Natural killer cell (primary cell): ENCODE results near the gene SLCO3A1. TPM values are rescaled to one million over a fixed set of nuclear protein-coding genes. Genes with fewer than 3 reads are reported as not detected.
A peak's percentile ranks its signal among the peaks of the same experiment; 100 is the strongest.

Experiments used
- ATAC-seq, 3 donors: fragments of 150-1000 bp in 2 of 3; fragments of 200-7000 bp in 1 of 3; cut with Tn5 transposase; 1 replicate in 1 of 3; 2 replicates in 2 of 3; pipeline ENCODE4 v1.10.0; 2021; ENCODE audit warnings: mild to moderate bottlenecking in 2 of 3, moderate library complexity in 2 of 3
- DNase-seq, 2 donors: peaks; one replicate each; pipeline versions ENCODE4 v3.0.0 to v3.0.0-alpha.2; 2013 to 2021; ENCODE audit warnings: mixed read lengths in 1 of 2
- H3K27ac ChIP-seq: one replicate; pipeline ENCODE4 v1.5.1; 2013; ENCODE audit warnings: mild to moderate bottlenecking, low read length
- H3K27me3 ChIP-seq: one replicate; pipeline ENCODE4 v1.6.1; 2013; ENCODE audit warnings: low read length; ENCODE audit not compliant: control insufficient read depth, insufficient read depth
- H3K36me3 ChIP-seq: one replicate; pipeline ENCODE4 v1.6.1; 2013; ENCODE audit warnings: low read length; ENCODE audit not compliant: control insufficient read depth, insufficient read depth
- H3K4me1 ChIP-seq: one replicate; pipeline ENCODE4 v1.6.1; 2013; ENCODE audit warnings: low read length; ENCODE audit not compliant: control insufficient read depth, insufficient read depth
- H3K4me3 ChIP-seq: one replicate; pipeline ENCODE4 v1.5.1; 2013; ENCODE audit warnings: low read length
- H3K9me3 ChIP-seq: one replicate; pipeline ENCODE4 v1.6.1; 2013; ENCODE audit warnings: low read length; ENCODE audit not compliant: control insufficient read depth, insufficient read depth
- H3K27ac Mint-ChIP-seq, 2 donors: one replicate each; pipeline ENCODE4 v1.8.0; 2022; ENCODE audit warnings: mild to moderate bottlenecking in 2 of 2, mixed read lengths in 2 of 2, moderate library complexity in 1 of 2
- H3K27me3 Mint-ChIP-seq, 2 donors: one replicate each; pipeline ENCODE4 v1.8.0; 2022; ENCODE audit warnings: low read depth in 2 of 2, mixed read lengths in 2 of 2
- H3K36me3 Mint-ChIP-seq: one replicate; pipeline ENCODE4 v1.8.0; 2022; ENCODE audit warnings: mixed read lengths
- H3K4me1 Mint-ChIP-seq, 2 donors: one replicate each; pipeline ENCODE4 v1.8.0; 2022; ENCODE audit warnings: mixed read lengths in 2 of 2
- H3K4me3 Mint-ChIP-seq: one replicate; pipeline ENCODE4 v1.8.0; 2022; ENCODE audit warnings: mild to moderate bottlenecking, moderate library complexity, mixed read lengths
- H3K9me3 Mint-ChIP-seq, 2 donors: one replicate each; pipeline ENCODE4 v1.8.0; 2022; ENCODE audit warnings: mixed read lengths in 2 of 2
- WGBS: methylation state at CpG from one replicate; pipeline ENCODE4 v1.1.7; 2013; ENCODE audit warnings: missing lambda C conversion rate; ENCODE audit not compliant: insufficient coverage; 5-methylcytosine and 5-hydroxymethylcytosine counted together
- intact Hi-C: fragments of 100-400 bp; cut with micrococcal nuclease; formaldehyde crosslinking; loops from one replicate; pipeline ENCODE4 v1.14.2; 2022
- total RNA-seq, 4 donors: library from RNA; stranded (reverse); fragments of 120-200 nt in 1 of 4; gene quantifications; one replicate each; pipeline versions ENCODE4 v1.2.3 to v1.2.4, GENCODE V29; 2013 to 2022
- TF ChIP-seq, protein P1 (sequence below): fragments of 200-600 bp; IDR thresholded peaks from one replicate; pipeline ENCODE4 v1.8.0; 2022; ENCODE audit warnings: antibody characterized with exemption

The SLCO3A1 gene
- total RNA-seq, 3 donors from 2014 or later (not counting 1 experiment from before 2014, with no cell fraction given): 48.5 to 73.5 (median 68.8) TPM

DNA sequence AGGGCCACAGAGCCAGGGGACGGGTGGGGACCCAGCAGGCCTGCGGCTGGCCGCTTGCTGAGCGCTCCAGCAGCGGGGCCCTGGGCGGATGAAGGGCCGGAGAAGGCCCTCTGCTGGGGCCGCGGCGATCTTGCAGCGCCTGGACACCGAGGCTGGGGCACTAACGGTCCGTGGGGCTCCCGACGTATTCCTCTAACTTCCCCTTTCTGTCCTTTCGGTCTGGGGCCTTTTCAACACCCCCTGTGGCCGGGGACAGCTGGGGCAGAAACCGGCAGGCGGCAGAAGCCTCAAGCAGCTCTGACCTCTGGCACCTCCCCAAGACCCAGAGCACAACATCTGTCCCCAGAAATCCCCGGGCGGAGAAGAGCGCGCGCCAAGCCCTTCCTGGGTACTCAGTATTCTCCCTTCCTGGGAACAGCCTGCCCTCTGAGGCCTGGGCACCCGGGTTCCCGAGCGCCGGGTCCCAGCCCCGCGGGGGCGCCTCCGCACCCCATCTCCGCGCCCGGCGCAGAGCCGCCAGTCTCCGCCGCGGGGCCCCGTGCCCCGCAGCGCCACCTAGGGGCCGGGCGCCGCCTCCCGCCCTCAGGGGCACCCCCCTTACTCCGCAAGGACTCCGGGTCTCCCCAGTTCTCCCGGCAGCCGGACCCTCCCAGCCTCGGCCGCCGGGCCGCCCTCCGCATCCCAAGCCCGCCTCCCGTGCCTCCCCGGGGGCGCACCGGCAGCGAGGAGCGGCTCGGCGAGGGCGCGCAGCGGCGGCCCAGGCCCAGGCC, 582 bp upstream of the SLCO3A1 start:
- TF ChIP-seq, protein P1, sequence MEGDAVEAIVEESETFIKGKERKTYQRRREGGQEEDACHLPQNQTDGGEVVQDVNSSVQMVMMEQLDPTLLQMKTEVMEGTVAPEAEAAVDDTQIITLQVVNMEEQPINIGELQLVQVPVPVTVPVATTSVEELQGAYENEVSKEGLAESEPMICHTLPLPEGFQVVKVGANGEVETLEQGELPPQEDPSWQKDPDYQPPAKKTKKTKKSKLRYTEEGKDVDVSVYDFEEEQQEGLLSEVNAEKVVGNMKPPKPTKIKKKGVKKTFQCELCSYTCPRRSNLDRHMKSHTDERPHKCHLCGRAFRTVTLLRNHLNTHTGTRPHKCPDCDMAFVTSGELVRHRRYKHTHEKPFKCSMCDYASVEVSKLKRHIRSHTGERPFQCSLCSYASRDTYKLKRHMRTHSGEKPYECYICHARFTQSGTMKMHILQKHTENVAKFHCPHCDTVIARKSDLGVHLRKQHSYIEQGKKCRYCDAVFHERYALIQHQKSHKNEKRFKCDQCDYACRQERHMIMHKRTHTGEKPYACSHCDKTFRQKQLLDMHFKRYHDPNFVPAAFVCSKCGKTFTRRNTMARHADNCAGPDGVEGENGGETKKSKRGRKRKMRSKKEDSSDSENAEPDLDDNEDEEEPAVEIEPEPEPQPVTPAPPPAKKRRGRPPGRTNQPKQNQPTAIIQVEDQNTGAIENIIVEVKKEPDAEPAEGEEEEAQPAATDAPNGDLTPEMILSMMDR: peak; percentile 88
- peak overlapping the region; percentile 87 for H3K27ac ChIP-seq
- intact Hi-C loops: loop anchor here (5.0 to 10.0 kb wide), 3 partner anchors 224 to 1618 kb away; partner anchors contain the start of genes CIB1 and GDPGP1

DNA sequence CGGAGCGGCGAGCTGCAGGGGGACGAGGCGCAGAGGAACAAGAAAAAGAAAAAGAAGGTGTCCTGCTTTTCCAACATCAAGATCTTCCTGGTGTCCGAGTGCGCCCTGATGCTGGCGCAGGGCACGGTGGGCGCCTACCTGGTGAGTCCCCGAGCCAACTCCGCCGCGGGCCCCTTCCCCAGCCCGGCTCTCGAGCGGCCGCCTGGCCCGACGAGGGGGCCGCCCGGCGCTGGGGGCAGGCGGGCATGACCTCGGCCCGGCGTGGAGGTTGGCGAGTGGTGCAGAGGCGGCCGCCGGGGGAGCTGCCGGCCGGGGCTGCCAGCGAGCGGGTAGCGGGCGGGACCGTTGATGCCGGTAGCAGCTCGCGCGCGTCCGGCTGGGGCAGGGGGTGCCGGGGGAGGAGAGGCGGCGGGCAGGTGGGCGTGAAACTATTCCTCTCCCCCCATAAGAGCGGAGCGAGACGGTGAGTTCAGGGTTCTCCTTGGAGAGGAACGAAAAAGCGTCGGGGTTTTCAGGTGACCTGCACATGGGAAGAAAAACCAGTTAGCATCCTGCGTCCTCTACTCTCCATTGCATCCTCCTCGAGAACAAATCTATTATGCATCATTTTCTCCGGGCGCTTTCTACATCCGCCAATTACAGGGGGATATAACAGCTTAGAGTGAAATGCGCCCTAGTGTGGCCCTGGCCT, 585 bp downstream of the SLCO3A1 start:
- H3K4me1 Mint-ChIP-seq: peaks cover 70 to 72% of the 10 kb centered on the region in 2 donors
- no peaks in the 10 kb centered on the region for H3K27me3 Mint-ChIP-seq
- Histone ChIP-seq H3K27ac (peak overlapping the region; percentile 64), H3K36me3 (peaks cover 2% of the 10 kb centered on the region), H3K27me3 (no peaks in the 10 kb centered on the region), H3K4me1 (peaks cover 60% of the 10 kb centered on the region), H3K9me3 (no peaks in the 10 kb centered on the region), H3K4me3 (peak overlapping the region; percentile 41)
- DNase-seq (peak; percentile 55 to 65), ATAC-seq (peak; percentile 23 to 40 (median 28))
- H3K9me3 Mint-ChIP-seq: no peaks in the 10 kb centered on the region
- H3K4me3 Mint-ChIP-seq: peak overlapping the region; percentile 89
- H3K36me3 Mint-ChIP-seq: no peaks in the 10 kb centered on the region
- peak overlapping the region; percentile 88 to 93 for H3K27ac Mint-ChIP-seq
- TF ChIP-seq, protein P1: no peak
- WGBS: under 1% methylated on average over 57 of the region's 60 CpGs
- intact Hi-C loops: loop anchor here (2.0 to 10.0 kb wide), 4 partner anchors 223 to 1619 kb away; partner anchors contain the start of genes CIB1 and GDPGP1

More for the DNA sequence above, 582 bp upstream of the SLCO3A1 start:
- Histone ChIP-seq H3K36me3 (no peaks in the 10 kb centered on the region), H3K4me3 (peak overlapping the region; percentile 69), H3K9me3 (no peaks in the 10 kb centered on the region), H3K4me1 (peaks cover 54% of the 10 kb centered on the region), H3K27me3 (no peaks in the 10 kb centered on the region)
- DNase-seq: peak; percentile 78 to 89
- under 1% methylated on average over 70 of the region's 70 CpGs for WGBS
- Mint-ChIP-seq H3K4me3 (peak overlapping the region; percentile 86), H3K27ac (peak overlapping the region; percentile 77 to 88), H3K9me3 (no peaks in the 10 kb centered on the region), H3K36me3 (no peaks in the 10 kb centered on the region), H3K4me1 (peaks cover 58 to 62% of the 10 kb centered on the region in 2 donors), H3K27me3 (no peaks in the 10 kb centered on the region)
- peak; percentile 59 to 83 (median 68) for ATAC-seq

DNA sequence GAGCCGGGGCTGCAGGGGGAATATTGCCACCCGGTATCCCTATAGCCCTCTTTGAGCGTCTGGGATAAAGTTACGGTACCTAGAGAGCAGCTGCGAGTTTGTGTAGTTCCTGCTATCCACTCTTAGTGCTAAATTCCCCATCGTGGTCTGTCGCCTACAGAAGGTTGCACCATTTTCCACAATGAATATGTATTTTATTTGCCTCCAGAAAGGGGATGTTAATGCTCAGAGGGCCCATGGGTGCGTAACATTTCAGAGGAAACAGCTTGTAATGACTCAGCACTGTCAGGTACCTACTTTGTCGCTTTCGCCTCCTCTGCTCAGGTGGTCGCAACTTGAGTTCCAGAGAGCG, 1.1 kb downstream of the SLCO3A1 start:
- peak in 2 of 3 donors; percentile 12 to 21 for ATAC-seq
- Histone ChIP-seq H3K9me3 (no peaks in the 10 kb centered on the region), H3K4me1 (peaks cover 60% of the 10 kb centered on the region), H3K36me3 (peaks cover 2% of the 10 kb centered on the region), H3K27me3 (no peaks in the 10 kb centered on the region), H3K4me3 (peak overlapping the region; percentile 41), H3K27ac (peak overlapping the region; percentile 64)
- WGBS: 15% methylated on average over 12 of the region's 12 CpGs
- intact Hi-C loops: loop anchor here (2.0 to 10.0 kb wide), 4 partner anchors 223 to 1620 kb away; partner anchors contain the start of genes CIB1 and GDPGP1
- H3K36me3 Mint-ChIP-seq: no peaks in the 10 kb centered on the region
- TF ChIP-seq, protein P1: no peak
- peaks cover 68 to 71% of the 10 kb centered on the region in 2 donors for H3K4me1 Mint-ChIP-seq
- peak; percentile 24 to 63 for DNase-seq
- H3K4me3 Mint-ChIP-seq: peak overlapping the region; percentile 89
- no peaks in the 10 kb centered on the region for H3K27me3 Mint-ChIP-seq
- H3K9me3 Mint-ChIP-seq: no peaks in the 10 kb centered on the region
- H3K27ac Mint-ChIP-seq: peak overlapping the region; percentile 88 to 93
